ENCODE results near the gene ENGASE.

DNA sequence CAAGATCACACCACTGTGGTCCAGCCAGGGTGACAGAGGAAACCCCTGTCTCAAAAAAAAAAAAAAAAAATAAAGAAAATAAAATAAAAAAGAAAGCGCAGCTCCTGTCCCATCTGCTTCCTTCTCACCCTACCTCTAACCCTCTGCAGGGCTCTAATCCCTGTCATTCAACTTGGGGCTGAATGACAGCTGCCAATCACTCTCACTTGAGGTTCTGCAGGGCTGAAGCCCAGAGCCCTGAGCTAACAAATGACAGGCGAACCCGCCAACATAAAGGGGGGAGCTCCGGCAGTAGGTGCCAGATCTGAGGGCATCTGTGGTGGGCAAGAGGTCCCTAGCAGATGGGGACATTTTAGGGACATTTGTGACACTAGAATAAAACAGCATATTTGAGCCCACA is 44.3 kb downstream of the ENGASE start:
- TF ChIP-seq, protein P1, sequence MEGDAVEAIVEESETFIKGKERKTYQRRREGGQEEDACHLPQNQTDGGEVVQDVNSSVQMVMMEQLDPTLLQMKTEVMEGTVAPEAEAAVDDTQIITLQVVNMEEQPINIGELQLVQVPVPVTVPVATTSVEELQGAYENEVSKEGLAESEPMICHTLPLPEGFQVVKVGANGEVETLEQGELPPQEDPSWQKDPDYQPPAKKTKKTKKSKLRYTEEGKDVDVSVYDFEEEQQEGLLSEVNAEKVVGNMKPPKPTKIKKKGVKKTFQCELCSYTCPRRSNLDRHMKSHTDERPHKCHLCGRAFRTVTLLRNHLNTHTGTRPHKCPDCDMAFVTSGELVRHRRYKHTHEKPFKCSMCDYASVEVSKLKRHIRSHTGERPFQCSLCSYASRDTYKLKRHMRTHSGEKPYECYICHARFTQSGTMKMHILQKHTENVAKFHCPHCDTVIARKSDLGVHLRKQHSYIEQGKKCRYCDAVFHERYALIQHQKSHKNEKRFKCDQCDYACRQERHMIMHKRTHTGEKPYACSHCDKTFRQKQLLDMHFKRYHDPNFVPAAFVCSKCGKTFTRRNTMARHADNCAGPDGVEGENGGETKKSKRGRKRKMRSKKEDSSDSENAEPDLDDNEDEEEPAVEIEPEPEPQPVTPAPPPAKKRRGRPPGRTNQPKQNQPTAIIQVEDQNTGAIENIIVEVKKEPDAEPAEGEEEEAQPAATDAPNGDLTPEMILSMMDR (IDR thresholded peaks at IDR 0.05): no peak
- no peak for TF ChIP-seq POLR2A (IDR thresholded peaks at IDR 0.05)

All from stomach (tissue), 4 donors.